ENCODE data around the gene ATP1A4. TPM values are rescaled to one million over a fixed set of nuclear protein-coding genes. Genes with fewer than 3 reads are reported as not detected.

The ATP1A4 gene
- total and polyA plus RNA-seq, 4 donors = 0.06 to 0.09 (median 0.08) TPM; not detected in 1

GRCh38 chr1:160154790-160155189, 3.4 kb downstream of the ATP1A4 start:
- Histone ChIP-seq H3K4me3 (no peak overlapping the region), H3K9ac (ENCODE audit: insufficient read depth in 1 of 2, low read length in 2 of 2) (no peak overlapping the region), H3K9me3 (ENCODE audit: control insufficient read depth in 4 of 4, insufficient read depth in 3 of 4, low read length in 3 of 4) (no peaks in the 10 kb centered on the region), H3K4me1 (ENCODE audit: control insufficient read depth in 5 of 5, insufficient read depth in 5 of 5, low read length in 5 of 5) (peaks cover 0 to 4% (median 0%) of the 10 kb centered on the region in 5 donors), H3K36me3 (ENCODE audit: control insufficient read depth in 4 of 4, insufficient read depth in 4 of 4, low read length in 4 of 4) (no peaks in the 10 kb centered on the region), H3K27me3 (ENCODE audit: control insufficient read depth in 3 of 3, insufficient read depth in 3 of 3, low read length in 2 of 3) (no peaks in the 10 kb centered on the region), H3K27ac (ENCODE audit: low read depth in 1 of 2, low read length in 1 of 2) (no peak overlapping the region)
- DNase-seq = no peak
- WGBS, 2 donors = 56 to 75% methylated on average over 3 of the region's 3 CpGs
- TF ChIP-seq CTCF (IDR thresholded peaks at IDR 0.05; ENCODE audit: control extremely low read depth, extremely low read depth) = no peak
- ATAC-seq (ENCODE audit: insufficient read depth, low FRiP score) = no peak

- H3K4me3 ChIP-seq = no peak overlapping the region
- no peaks in the 10 kb centered on the region for H3K27me3 ChIP-seq (ENCODE audit: control insufficient read depth in 3 of 3, insufficient read depth in 3 of 3, low read length in 2 of 3)
- TF ChIP-seq CTCF (IDR thresholded peaks at IDR 0.05; ENCODE audit: control extremely low read depth, extremely low read depth) = no peak
- no peak overlapping the region for H3K9ac ChIP-seq (ENCODE audit: insufficient read depth in 1 of 2, low read length in 2 of 2)
- no peaks in the 10 kb centered on the region for H3K9me3 ChIP-seq (ENCODE audit: control insufficient read depth in 4 of 4, insufficient read depth in 3 of 4, low read length in 3 of 4)
- DNase-seq (no peak), ATAC-seq (ENCODE audit: insufficient read depth, low FRiP score) (no peak)
- no peak overlapping the region for H3K27ac ChIP-seq (ENCODE audit: low read depth in 1 of 2, low read length in 1 of 2)
- H3K4me1 ChIP-seq (ENCODE audit: control insufficient read depth in 5 of 5, insufficient read depth in 5 of 5, low read length in 5 of 5) = peaks cover 0 to 4% (median 0%) of the 10 kb centered on the region in 5 donors
- H3K36me3 ChIP-seq (ENCODE audit: control insufficient read depth in 4 of 4, insufficient read depth in 4 of 4, low read length in 4 of 4) = no peaks in the 10 kb centered on the region
- WGBS, 2 donors = 88 to 90% methylated on average over 5 of the region's 5 CpGs
Measured at GRCh38 chr1:160156361-160156760, 5.0 kb downstream of the ATP1A4 start.

GRCh38 chr1:160157174-160157573, 5.8 kb downstream of the ATP1A4 start:
- 71 to 92% methylated on average over 4 of the region's 4 CpGs for WGBS, 2 donors
- no peak overlapping the region for H3K9ac ChIP-seq (ENCODE audit: insufficient read depth in 1 of 2, low read length in 2 of 2)
- no peak overlapping the region for H3K4me3 ChIP-seq
- no peak for DNase-seq
- H3K27ac ChIP-seq (ENCODE audit: low read depth in 1 of 2, low read length in 1 of 2) = no peak overlapping the region
- TF ChIP-seq CTCF (IDR thresholded peaks at IDR 0.05; ENCODE audit: control extremely low read depth, extremely low read depth) = no peak
- H3K27me3 ChIP-seq (ENCODE audit: control insufficient read depth in 3 of 3, insufficient read depth in 3 of 3, low read length in 2 of 3) = no peaks in the 10 kb centered on the region
- no peaks in the 10 kb centered on the region for H3K9me3 ChIP-seq (ENCODE audit: control insufficient read depth in 4 of 4, insufficient read depth in 3 of 4, low read length in 3 of 4)
- ATAC-seq (ENCODE audit: insufficient read depth, low FRiP score) = no peak
- peaks cover 0 to 4% (median 0%) of the 10 kb centered on the region in 5 donors for H3K4me1 ChIP-seq (ENCODE audit: control insufficient read depth in 5 of 5, insufficient read depth in 5 of 5, low read length in 5 of 5)
- no peaks in the 10 kb centered on the region for H3K36me3 ChIP-seq (ENCODE audit: control insufficient read depth in 4 of 4, insufficient read depth in 4 of 4, low read length in 4 of 4)

GRCh38 chr1:160158031-160158430, 6.6 kb downstream of the ATP1A4 start:
- DNase-seq (no peak), ATAC-seq (ENCODE audit: insufficient read depth, low FRiP score) (no peak)
- WGBS, 2 donors = 94% methylated on average over 3 of the region's 3 CpGs
- no peaks in the 10 kb centered on the region for H3K27me3 ChIP-seq (ENCODE audit: control insufficient read depth in 3 of 3, insufficient read depth in 3 of 3, low read length in 2 of 3)
- no peak overlapping the region for H3K4me3 ChIP-seq
- H3K9me3 ChIP-seq (ENCODE audit: control insufficient read depth in 4 of 4, insufficient read depth in 3 of 4, low read length in 3 of 4) = no peaks in the 10 kb centered on the region
- no peaks in the 10 kb centered on the region for H3K36me3 ChIP-seq (ENCODE audit: control insufficient read depth in 4 of 4, insufficient read depth in 4 of 4, low read length in 4 of 4)
- no peak overlapping the region for H3K9ac ChIP-seq (ENCODE audit: insufficient read depth in 1 of 2, low read length in 2 of 2)
- TF ChIP-seq CTCF (IDR thresholded peaks at IDR 0.05; ENCODE audit: control extremely low read depth, extremely low read depth) = no peak
- no peak overlapping the region for H3K27ac ChIP-seq (ENCODE audit: low read depth in 1 of 2, low read length in 1 of 2)
- no peaks in the 10 kb centered on the region for H3K4me1 ChIP-seq (ENCODE audit: control insufficient read depth in 5 of 5, insufficient read depth in 5 of 5, low read length in 5 of 5)

Data from lung (tissue), 12 donors.